ENCODE data around the gene CABLES1.
"Not testable (repeated sequence)": the region's sequence is repeated elsewhere in the genome, so short reads cannot be mapped to it uniquely, and the experiment has no call there.

The CABLES1 gene

DNA sequence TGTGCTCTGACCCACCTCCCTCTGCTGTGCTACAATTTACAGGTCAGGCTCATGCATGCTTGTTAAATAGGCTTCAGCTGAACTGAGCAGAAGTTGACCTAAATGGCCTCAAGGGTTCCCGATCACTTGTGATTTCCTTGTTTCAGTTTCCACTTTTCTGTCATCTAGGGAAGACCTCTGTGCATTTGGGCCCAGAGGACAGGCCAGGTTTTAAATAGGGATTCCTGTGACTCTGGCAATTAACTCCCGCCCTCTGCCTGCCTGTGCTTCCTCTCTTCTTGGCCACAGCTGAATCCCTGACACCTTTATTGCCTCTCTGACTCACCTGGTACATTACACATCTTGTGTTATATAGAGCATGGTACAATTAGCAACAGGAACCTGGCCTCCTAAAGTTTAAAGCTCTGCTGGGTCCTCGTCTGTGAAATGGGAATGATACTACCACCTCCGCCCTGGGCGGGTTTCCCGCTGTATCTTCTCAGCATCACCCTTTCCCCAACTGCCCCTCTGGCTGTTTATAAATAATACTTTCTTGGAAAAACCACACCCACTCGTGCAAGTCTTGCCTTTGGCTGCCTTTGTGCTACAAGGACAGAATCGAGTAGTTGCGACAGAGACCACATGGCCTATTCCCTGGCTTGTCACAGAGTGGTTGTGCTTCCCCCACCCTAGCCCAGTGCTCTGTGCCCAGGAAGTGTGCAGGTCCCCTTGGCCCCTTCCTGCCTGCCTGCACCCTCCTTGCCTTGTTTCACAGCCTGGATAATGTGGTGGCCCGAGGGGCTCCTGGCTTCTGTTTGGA lies 7.9 kb downstream of the CABLES1 start:
- peak; percentile 75 to 80 for DNase-seq

DNA sequence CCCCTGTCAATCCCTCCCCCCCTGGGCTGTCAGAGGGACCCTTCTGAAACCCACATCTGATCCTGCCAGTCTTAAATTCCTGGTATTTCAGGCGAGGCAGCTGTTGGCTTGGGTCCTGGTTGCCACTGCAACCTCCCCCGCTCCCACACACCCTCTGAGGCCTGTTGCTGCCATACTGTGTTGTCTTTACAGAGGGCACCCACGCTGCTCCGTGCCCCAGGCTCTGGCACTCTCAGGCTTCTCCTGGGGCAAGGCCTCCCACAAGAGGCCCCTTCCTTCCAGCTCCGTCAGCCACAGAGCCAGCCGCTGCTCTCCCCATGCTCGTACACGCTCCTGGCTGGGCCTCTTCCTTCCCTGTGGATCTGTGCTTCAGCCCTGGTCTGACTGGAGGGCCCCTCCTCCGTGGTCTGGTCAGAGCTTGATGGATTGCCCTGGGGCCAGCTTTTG lies 8.6 kb downstream of the CABLES1 start:
- peak; percentile 45 to 47 for DNase-seq

DNA sequence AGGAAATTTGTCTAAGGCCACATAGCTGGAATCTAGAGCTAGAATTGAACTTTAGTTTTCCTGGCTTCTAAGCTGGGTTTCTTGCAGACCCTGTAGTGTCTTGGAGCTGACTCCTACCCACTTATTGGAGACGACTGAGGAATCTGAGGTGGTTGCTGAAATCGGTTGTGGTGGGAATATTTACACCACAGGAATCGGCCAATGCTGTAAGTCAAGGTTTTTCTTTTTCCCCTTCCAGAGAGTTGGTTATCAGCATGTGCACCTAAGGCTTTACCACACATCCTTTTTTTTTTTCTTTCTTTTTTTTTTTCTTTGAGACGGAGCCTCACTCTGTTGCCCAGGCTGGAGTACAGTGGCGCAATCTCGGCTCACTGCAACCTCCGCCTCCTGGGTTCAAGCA lies 9.4 kb downstream of the CABLES1 start:
- no peak for DNase-seq

DNA sequence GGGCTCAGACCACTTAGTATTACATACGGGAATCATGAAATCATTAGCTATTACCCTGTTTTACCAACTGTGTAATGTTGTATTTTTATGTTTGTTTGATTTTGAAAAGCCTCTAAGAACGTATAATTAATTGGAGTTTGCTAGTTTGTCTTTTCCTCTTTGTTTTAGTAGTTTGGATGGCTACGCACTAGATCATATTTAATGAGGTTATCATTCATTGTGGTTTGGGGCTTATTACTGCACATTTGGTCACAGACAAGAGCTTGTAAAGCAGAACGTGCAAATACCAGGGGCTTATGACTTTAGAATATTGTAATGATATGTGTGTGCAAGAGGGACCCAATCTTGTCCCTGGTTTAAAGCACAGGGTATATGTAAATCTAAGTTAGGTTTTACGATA lies 10.3 kb downstream of the CABLES1 start:
- no peak for DNase-seq

DNA sequence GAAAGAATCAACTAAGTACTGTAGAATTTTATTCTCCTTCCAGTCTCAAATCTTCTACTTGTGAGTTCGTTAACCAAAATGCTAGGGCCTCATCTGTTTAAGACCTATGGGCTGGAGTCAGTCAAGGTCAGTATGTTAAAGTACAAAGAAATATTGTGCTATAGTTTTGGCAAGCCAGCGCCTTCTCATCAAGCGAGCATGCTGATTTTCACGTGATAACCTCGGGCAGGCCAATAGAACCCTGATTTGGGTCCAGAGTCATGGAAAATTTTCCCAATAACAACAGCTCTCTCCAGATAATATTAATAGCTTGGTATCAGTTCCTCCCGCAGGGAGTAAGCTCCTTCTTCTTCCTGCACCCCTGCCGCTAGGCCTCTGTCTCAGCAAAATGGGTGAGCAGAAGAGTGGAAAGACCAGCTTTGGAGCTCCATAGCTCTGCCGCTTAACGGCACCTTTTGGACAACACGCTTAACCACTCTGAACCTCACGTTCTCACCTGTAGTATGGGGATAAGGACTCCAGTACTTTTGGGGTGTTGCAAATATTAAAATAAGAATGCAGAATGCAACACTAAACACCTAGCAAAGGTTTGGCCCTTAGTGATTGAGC lies 11.7 kb downstream of the CABLES1 start:
- no peak for DNase-seq

DNA sequence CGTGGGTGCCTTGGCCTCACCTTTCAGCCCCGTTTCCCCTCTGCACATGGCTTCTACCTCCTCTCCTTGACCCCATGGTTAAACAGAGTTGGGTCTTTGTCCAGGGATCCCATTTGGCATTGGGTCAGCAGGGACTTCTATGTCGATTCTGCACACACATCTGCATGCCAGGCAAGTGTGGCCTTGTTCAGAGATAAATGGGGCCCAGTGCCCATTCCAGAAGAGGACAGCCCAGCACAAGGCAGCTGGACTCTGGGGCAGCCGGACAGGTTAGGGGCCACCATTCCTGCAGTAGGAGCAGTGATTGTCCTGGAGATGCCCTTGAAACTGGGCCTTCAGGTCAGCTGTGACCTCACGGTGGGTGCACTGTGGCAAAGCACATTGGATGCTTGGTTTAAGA lies 13.1 kb downstream of the CABLES1 start:
- DNase-seq, result no peak

DNA sequence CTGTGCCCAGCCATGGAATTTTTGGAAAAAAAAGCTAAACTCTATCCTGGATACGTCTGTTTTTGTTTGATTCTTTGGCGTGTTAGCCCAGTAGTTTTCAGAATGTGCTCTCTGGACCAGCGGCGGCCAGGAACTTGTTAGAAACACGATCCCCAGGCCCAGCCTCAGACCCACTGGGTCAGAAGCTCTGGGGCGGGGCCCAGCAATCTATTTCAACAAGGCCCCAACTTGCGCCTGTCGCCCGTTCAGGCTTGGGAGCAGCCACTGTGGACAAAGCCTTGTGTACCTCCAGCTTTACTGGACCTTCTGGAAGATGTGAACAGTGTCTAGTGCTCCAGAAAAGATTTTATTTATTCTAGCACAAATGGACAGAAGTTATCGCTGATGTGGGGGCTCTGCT lies 14.3 kb downstream of the CABLES1 start:
- no peak for DNase-seq

DNA sequence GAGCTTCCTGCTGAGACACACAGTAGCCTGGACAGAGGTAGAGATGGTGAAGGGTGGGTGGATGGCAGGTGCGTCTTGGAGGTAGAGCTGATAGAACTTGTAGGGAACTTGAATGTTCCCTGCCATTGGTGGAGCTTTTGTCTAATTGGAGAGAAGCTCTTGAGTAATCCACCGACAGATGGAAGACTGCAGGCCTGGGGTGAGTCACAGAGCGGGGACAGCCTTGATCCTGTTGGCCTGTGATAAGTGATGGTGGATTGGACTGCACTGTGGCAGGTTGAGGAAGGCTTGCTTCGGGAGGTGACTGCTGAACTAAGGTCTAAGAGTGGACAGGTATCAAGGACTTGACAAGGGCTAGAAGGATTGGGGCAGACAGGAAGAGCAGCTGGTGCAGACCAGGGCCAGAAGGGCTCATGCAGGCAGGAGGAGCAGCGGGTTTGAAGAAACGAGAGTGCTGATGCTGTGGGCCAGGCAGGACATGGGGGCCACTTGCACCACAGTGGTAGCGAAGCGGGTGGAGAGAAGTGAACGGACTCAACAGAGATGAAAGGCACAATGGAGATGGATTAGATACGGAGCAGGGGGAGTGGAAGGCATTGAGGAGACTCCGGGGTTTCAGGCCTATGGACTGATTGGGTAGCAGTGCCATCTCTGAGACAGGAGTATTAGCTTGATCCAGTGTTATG lies 16.3 kb downstream of the CABLES1 start:
- no peak for DNase-seq

DNA sequence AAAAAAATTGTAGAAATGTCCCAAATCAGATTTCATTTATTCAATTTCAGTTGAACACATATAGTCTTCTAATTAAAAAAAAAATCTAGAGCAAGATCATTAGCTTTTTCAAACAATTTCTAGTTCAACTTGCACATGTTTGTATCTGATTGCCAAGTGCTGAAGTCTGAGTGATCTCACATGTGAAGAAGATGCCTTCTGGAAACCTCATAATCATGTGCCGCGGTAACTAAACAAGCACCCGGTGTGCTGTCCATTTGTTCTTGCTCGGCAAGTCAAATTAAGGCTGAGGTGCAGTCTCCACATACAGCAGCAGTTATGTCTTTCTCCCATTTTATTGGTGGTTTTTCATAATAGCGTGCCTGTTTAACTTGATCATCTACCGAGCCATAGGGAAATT lies 18.7 kb downstream of the CABLES1 start:
- no peak for DNase-seq

DNA sequence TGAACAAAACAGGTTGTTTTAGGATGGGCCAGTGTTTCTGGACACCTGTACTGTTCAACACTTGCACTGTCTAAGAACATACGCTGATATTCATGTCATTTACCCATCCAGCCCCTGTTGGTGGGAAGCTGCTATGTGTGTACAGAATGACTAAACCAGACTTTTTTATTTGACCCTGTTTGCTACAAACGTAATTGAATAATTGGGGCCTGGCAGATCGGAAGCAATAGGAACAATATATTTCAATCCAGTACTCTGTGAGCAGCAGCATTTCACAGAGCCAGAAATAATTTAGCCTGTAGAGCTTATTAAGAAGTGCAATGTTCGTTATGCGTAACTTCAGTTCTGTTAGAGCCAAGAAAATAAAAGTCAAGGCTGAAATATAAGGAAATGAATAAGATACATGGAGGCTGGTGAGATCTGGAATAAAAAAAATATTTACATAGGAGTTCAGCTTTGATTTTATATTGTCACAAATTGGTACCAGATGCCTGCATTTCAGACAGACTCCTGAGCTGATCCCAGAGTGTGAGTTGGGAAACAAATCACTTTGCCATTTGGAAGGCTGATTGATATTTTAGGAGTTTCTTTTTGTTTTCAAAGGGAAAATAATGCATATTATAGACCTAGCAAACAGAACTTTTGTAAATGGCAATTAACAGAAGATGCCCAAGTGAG lies 19.7 kb downstream of the CABLES1 start:
- DNase-seq, result no peak

DNA sequence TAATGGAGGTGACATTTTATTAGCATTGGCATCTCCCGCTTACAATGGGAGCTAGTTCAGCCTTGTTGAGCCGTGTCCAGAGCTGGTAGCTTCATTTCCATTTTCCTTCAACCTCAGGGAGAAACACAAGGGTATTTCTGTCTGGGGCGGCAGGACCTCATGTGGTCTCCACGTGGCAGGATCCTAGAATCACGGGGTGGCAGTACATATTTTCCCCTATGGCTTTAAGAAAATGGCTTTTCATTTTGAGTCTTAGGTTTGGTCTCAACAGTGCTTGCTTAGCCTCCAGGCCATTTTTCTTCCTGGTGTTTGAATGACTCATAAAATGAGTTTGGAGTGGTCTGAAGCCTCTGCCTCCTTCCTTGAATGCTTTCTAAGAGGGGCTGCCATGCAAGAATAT lies 20.3 kb downstream of the CABLES1 start:
- DNase-seq, result no peak

DNA sequence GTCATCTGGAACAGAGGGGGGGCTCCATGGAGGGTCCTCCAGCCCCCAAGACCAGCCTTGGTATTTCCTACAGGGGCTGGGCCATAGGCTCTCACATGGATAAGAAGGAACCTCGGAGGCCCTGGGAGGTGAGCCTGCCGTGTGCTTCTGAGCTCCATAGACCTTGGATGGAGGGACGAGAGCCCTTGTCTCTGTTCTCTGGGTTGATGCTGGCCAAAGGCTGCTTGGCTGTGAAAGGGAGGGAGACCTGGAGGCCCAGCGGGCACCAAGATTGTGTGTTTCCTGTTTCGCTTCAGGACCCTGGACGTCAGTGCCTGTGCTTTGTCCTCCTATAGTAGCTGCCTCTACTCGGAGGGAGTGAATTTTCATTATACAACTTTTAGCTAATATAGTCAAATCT lies 20.8 kb downstream of the CABLES1 start:
- DNase-seq, result no peak

DNA sequence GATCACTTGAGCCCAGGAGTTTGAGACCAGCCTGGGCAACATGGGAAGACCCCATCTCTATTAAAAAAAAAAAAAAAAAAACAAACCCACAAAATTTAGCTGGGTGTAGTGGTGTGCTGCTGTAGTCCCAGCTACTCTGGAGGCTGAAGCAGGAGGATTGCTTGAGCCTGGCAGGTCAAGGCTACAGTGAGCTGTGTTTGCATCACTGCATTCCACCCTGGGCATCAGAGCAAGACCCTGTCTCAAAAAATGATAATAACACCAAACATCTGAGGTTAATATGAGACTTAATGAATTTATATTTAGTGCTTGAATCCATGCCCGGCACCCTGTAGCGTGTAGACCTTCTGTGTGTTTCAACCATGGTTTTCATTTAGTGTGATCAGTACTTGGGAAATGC lies 22.8 kb downstream of the CABLES1 start:
- no peak for DNase-seq

DNA sequence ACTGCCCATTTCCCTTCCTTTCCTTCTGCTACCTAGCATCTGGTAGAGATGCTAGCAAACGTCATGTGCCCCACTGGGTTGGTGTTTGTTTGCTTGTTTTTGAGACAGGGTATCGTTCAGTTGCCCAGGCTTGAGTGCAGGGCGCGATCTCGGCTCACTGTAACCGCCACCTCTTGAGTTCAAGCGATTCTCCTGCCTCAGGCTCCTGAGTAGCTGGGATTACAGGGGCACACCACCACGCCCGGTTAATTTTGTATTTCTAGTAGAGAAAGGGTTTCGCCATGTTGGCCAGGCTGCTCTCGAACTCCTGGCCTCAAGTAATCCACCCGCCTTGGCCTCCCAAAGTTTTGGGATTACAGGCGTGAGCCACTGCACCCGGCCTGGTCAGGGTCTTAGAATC lies 23.6 kb downstream of the CABLES1 start:
- DNase-seq, result not testable (repeated sequence)

DNA sequence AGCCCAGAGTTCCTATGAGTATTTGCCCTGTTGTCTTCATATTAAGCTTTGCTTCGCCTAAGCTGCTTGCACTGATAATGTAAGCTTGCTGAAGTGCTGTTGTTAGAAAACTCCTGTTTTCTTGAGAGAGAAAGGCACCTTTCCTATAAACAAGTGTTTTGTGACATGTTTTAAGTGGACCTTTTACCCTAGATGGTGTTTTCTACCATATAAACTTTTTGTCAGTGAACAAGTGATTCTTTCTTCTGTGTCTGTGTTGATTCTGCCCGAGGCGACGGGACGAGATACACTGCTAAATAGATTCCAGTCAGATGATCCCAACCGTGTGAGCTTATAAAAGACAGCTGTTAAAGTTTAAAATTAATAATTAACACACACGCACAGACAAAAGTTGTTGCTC lies 24.1 kb downstream of the CABLES1 start:
- DNase-seq, result no peak

DNA sequence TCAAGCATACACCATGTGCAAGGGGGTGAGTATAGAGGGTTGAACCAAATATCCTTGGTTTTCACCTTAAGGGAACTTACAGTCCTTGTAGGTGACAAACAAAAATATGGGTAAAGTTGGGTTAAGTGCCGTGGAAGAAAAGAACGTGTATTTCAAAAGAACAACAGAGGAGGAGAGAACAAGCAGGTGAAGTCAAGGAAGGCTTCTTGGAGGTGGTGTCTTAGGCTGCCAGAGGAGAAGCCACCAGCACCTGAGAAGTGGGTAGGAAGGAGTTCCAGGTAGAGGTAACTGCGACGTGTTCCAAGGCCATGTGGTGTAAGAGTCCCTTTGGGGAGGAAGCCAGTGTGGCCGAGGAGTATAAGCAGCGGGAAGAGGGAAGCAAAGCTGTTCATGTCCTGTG lies 27.2 kb downstream of the CABLES1 start:
- DNase-seq, result no peak

DNA sequence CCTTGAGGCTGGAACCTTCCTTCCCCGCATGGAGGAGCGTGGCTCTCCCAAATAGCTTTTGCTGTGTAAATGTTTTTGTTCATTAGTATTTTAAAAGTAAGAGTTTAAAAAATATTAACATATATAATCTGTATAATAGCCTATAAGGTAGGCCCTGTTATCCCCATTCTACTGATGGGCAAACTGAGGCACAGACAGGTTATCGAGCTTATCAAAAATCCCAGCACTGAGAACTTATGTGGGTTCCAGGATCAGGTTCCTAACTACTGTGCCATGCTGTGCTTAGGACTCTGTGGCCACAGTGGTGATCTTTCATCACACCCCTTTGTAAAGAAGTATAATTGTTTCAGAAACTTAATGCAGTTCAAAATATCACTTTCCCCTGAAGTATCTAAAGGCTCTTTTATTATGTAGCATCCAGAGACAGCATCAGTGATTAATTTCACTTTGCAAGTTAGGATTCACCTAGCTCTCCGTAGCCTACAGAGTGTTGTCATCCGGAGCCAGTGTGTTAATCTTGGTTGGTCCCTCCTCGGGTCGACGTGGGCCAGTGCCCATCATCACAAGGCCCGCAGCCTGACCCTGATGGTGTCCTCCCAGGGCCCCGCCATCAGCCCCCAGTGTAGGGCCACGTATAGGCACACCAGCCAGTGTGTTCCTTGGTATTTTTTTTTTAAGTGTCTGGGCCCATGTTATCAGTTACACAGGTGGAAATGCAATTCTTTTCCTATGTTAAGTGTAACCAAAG lies 28.7 kb downstream of the CABLES1 start:
- DNase-seq, result no peak

DNA sequence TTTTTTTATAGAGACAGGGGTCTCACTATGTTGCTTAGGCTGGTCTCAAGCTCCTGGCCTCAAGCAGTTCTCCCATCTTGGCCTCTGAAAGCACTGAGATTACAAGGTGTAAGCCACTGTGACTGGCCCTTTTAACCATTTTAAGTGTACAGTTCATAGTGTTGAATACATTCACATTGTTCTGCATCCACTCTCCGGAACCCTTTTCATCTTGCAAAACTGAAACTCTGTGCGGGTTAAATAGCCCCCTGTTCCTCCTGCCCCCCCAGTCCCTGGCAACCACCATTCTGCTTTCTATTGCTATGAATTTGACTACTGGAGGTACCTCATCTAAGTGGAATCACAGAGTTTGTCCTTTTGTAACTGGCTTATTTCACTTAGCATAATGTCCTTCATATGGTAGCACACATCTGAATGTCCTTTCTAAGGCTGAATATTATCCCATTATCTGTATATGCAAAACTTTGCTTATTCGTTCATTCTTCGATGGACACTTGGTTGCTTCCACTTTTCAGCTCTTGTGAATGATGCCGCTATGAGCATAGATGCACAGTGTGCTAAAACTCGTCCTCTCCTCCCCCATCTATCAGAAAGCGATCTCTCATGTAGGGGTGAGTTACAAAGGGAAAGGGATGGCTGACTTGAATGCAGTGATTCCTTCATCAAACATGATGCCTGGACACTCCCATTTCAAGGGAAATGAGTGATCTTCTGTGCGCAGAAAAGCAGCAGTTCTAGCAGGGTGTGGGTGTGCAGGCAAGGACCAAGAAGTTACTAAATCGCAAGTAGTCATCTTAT lies 30.2 kb downstream of the CABLES1 start:
- DNase-seq, result no peak

DNA sequence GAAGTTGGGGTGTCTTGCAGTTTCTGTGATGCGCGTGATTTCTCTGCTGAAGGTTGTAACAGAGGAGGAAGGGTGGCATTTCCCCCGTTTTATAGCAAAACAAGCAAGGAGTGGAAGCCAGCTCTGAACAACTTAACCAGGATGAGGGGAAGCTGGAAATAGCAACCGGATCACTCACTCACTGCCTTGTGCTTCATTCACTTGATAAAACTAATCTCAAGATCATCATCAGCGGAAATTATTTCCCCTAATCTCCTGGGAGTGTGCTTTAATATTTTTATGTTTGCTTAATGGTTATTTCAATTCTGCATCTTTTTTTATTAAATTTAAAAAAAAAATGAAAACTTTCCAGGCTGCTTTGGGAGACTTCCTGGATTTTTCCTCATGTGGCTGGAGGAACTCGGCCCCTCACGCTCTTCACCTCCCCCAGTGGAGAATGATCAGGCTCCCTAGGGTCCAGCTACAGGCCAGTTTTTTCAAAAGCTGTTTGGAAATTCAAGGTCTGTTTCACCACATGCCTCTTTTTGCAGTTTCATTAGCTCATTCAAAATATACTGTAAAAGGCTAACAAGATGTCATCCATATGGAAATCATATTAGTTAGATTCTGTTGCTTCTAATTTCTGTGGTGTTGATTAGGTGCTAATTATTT lies 31.7 kb downstream of the CABLES1 start:
- no peak for DNase-seq

DNA sequence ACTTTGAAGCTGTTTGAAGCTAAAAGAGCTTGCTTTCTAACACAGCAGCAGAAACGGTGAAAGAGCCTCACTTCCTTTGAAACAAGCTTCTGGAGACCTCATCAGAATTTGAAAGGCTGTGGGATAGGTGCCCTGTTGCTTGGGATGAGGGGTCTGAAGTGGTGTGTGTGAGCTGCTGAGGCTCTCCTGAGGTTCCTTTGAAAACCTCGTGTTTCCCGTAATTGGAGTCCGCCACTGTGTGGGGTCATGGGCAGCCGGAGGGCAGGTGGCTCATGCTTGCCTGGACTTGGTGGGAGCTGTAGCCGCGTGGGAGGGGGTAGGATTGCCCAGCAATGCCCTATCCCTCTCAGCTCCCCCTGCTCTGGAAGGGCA lies 34.4 kb downstream of the CABLES1 start:
- no peak for DNase-seq

DNA sequence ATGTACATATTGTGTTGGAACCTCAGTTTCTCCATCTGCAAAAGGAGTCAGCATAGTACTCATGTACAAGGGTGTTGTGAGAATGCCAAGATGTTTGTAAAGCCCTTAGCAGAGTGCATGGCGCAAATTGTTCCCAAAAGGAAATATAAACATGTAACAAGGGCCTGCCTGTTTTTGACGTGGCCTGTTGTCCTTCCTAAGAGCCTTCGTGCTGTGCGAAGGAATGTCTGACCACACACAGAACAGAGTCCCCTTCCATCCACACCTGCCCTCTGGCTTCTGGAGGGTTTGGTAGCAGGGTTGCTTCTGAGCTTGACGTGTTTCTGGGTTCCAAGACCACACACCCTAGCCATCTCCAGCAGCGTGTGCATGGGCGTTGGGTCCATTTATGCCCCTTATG lies 34.9 kb downstream of the CABLES1 start:
- DNase-seq, result no peak

Measured in inflammatory macrophage (primary cell).